Endothelial cell of umbilical vein (primary cell): ENCODE measurements around the gene C11orf65. TPM values are rescaled to one million over a fixed set of nuclear protein-coding genes. Genes with fewer than 3 reads are reported as not detected.
"Not testable (repeated sequence)": the region's sequence is repeated elsewhere in the genome, so short reads cannot be mapped to it uniquely, and the experiment has no call there.

Experiments used
- BruUV-seq: library from RNA; stranded (reverse); fragments of 400-500 nt; replicated peaks from 2 replicates; lab custom pipeline; 2021; lab: Mats Ljungman, UMichigan
- CTCF ChIA-PET: fragments of 300-600, 350-600 bp; sonication (Branson Sonifier 250); formaldehyde crosslinking; loops from one replicate; lab custom pipeline; 2021; ENCODE audit warnings: antibody characterized with exemption, inconsistent platforms; lab: Charles Lee
- POLR2A ChIA-PET: fragments of 300-600, 350-600 bp; sonication (Branson Sonifier 250); formaldehyde crosslinking; loops from one replicate; lab custom pipeline; 2021; ENCODE audit warnings: antibody characterized with exemption, inconsistent platforms; lab: Charles Lee
- DNase-seq: peaks from one replicate; pipeline ENCODE4 v3.0.0-alpha.2; 2011; ENCODE audit warnings: low read depth, low spot score
- FAIRE-seq: peaks from 2 replicates; lab custom pipeline; 2011; peaks lifted over from hg19 to GRCh38; lab: Jason Lieb, UNC
- H2AFZ ChIP-seq: 2 replicates; pipeline ENCODE4 v1.6.0; 2012; ENCODE audit warnings: low read depth, low read length, control low read depth, inconsistent platforms
- H3K27ac ChIP-seq: 2 replicates; pipeline ENCODE4 v1.5.1; 2011; ENCODE audit warnings: low read depth, mild to moderate bottlenecking, control low read depth, low read length, moderate library complexity; ENCODE audit not compliant: insufficient read depth
- H3K27me3 ChIP-seq, 2 experiments: 2 replicates each; pipeline versions ENCODE4 v1.6.0 to v1.6.1; 2011; ENCODE audit warnings: low read length in 2 of 2, mixed read lengths in 1 of 2; ENCODE audit not compliant: control insufficient read depth in 2 of 2, insufficient read depth in 2 of 2
- H3K36me3 ChIP-seq, 2 experiments: 2 replicates in 1 of 2; 3 replicates in 1 of 2; pipeline ENCODE4 v1.5.1; 2011; ENCODE audit warnings: low read length in 2 of 2, mild to moderate bottlenecking in 1 of 2, moderate library complexity in 1 of 2; ENCODE audit not compliant: control insufficient read depth in 2 of 2, insufficient read depth in 2 of 2; ENCODE audit errors: extremely low read depth in 1 of 2
- H3K4me1 ChIP-seq: 3 replicates; pipeline ENCODE4 v1.5.1; 2011; ENCODE audit warnings: mild to moderate bottlenecking, low read length; ENCODE audit not compliant: control insufficient read depth, insufficient read depth; ENCODE audit errors: extremely low read depth
- H3K4me2 ChIP-seq: 2 replicates; pipeline ENCODE4 v1.6.1; 2011; ENCODE audit warnings: low read length, control low read depth, mixed read lengths; ENCODE audit not compliant: insufficient read depth
- H3K4me3 ChIP-seq, 3 experiments: fragments of 200-600 bp in 1 of 3; sonication (generic), shearing (Covaris generic) in 1 of 3; replicated peaks in 1 of 3; 2 replicates each; pipeline ENCODE4 v1.5.1; 2011 to 2016; ENCODE audit warnings: control low read depth in 3 of 3, low read length in 3 of 3, mild to moderate bottlenecking in 2 of 3, inconsistent platforms in 1 of 3, low read depth in 1 of 3, moderate library complexity in 1 of 3; ENCODE audit not compliant: insufficient read depth in 1 of 3
- H3K79me2 ChIP-seq: 2 replicates; pipeline ENCODE4 v1.6.0; 2012; ENCODE audit warnings: low read length, inconsistent platforms; ENCODE audit not compliant: control insufficient read depth, insufficient read depth
- H3K9ac ChIP-seq: replicated peaks from 2 replicates; pipeline ENCODE3; 2011; ENCODE audit warnings: low read length, control low read depth; ENCODE audit not compliant: insufficient read depth; ENCODE audit errors: extremely low read depth
- H3K9me1 ChIP-seq: replicated peaks from 3 replicates; pipeline ENCODE4 v1.6.0; 2011; ENCODE audit warnings: mild to moderate bottlenecking, low read length; ENCODE audit not compliant: control insufficient read depth, insufficient read depth; ENCODE audit errors: extremely low read depth
- H3K9me3 ChIP-seq: replicated peaks from 2 replicates; pipeline ENCODE4 v1.5.1; 2012; ENCODE audit warnings: low read length, inconsistent platforms; ENCODE audit not compliant: control insufficient read depth, insufficient read depth
- H4K20me1 ChIP-seq: replicated peaks from 2 replicates; pipeline ENCODE3; 2011; ENCODE audit warnings: mild to moderate bottlenecking, low read length; ENCODE audit not compliant: control insufficient read depth, insufficient read depth; ENCODE audit errors: extremely low read depth
- EZH2 ChIP-seq: IDR thresholded peaks from 2 replicates; pipeline ENCODE4 v1.6.1; 2012; ENCODE audit warnings: borderline replicate concordance, low read depth, mild to moderate bottlenecking, moderate library complexity, low read length, inconsistent platforms; ENCODE audit not compliant: severe bottlenecking
- FOS ChIP-seq: IDR thresholded peaks from 2 replicates; pipeline ENCODE4 v1.6.1; 2011; ENCODE audit warnings: mild to moderate bottlenecking, low read length, moderate library complexity, borderline replicate concordance; ENCODE audit not compliant: insufficient read depth
- GATA2 ChIP-seq: IDR thresholded peaks from 2 replicates; pipeline ENCODE4 v1.7.0; 2011; ENCODE audit warnings: low read depth, mild to moderate bottlenecking, moderate library complexity, mixed read lengths, low read length; ENCODE audit not compliant: insufficient read length, insufficient read depth
- JUN ChIP-seq: IDR thresholded peaks from 2 replicates; pipeline ENCODE4 v1.6.1; 2011; ENCODE audit warnings: borderline replicate concordance, low read depth; ENCODE audit not compliant: insufficient read length, insufficient read depth
- POLR2A ChIP-seq: IDR thresholded peaks from 2 replicates; pipeline ENCODE4 v1.6.1; 2012; ENCODE audit warnings: low read depth, mild to moderate bottlenecking, control low read depth, low read length
- dilution Hi-C: fragments of 300-500 bp; cut with MboI; formaldehyde crosslinking; loops from one replicate; pipeline ENCODE4 v1.15.0; 2019; ENCODE audit warnings: low sequenced_read_pairs; ENCODE audit not compliant: extremely low pct_ligation_motif_present
- intact Hi-C: fragments of 100-400 bp; cut with micrococcal nuclease; formaldehyde crosslinking; loops from one replicate; pipeline ENCODE4 v1.10.0; 2022
- polyA plus RNA-seq, 4 experiments: library from polyadenylated mRNA; depleted of rRNA in 3 of 4; stranded (reverse) in 3 of 4; unstranded in 1 of 4; fragments of >200 nt; gene quantifications; 2 replicates each; pipeline versions ENCODE4 v1.2.1 to v1.2.3, GENCODE V29; 2011 to 2012; ENCODE audit warnings: missing spikeins in 1 of 4
- total RNA-seq: library from RNA; stranded (reverse); gene quantifications from 2 replicates; pipeline ENCODE4 v1.2.3, GENCODE V29; 2021
- TF ChIP-seq, protein P1 (sequence below): IDR thresholded peaks from 2 replicates; pipeline ENCODE4 v1.6.1; 2011; ENCODE audit not compliant: insufficient read depth, insufficient read length

C11orf65 gene
- total and polyA plus RNA-seq, 2 donors (not counting 3 experiments of a cell fraction or from before 2014, with no cell fraction given) = not detected

DNA sequence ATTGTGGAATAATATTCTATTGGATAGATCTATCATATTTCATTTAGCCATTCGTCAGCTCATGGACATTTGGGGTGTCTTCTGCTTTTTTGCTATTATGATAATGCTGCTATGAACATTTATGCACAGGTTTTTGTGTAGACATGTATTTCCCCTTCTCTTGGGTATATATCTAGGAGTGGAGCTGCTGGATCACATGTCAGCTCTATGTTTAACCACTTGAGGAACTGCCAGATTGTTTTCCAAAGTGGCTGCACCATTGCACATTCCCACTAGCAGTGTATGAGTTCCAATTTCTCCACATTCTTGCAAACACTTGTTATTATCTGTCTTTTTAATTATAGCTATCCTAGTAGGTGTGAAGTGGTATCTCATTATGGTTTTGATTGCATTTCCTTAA is 75.0 kb downstream of the C11orf65 start:
- POLR2A ChIA-PET = no interaction called here
- no peaks in the 10 kb centered on the region for H4K20me1 ChIP-seq
- no peaks in the 10 kb centered on the region for H3K27me3 ChIP-seq
- FAIRE-seq (no peak), DNase-seq (no peak)
- TF ChIP-seq, protein P1, sequence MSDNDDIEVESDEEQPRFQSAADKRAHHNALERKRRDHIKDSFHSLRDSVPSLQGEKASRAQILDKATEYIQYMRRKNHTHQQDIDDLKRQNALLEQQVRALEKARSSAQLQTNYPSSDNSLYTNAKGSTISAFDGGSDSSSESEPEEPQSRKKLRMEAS = no peak
- TF ChIP-seq GATA2 (no peak), EZH2 (no peak), JUN (no peak), POLR2A (no peak)
- no peaks in the 10 kb centered on the region for H3K4me1 ChIP-seq
- no peaks in the 10 kb centered on the region for H3K79me2 ChIP-seq
- CTCF ChIA-PET = no interaction called here
- no peak overlapping the region for H3K4me2 ChIP-seq
- H3K36me3 ChIP-seq = no peaks in the 10 kb centered on the region
- intact Hi-C loops (no loop called here), dilution Hi-C loops (no loop called here)
- no peaks in the 10 kb centered on the region for H3K9me1 ChIP-seq
- no TSS peak for BruUV-seq
- H3K4me3 ChIP-seq = no peak overlapping the region
- H3K9ac ChIP-seq = no peak overlapping the region
- no peak overlapping the region for H3K27ac ChIP-seq
- no peaks in the 10 kb centered on the region for H3K9me3 ChIP-seq
- H2AFZ ChIP-seq = no peak overlapping the region

DNA sequence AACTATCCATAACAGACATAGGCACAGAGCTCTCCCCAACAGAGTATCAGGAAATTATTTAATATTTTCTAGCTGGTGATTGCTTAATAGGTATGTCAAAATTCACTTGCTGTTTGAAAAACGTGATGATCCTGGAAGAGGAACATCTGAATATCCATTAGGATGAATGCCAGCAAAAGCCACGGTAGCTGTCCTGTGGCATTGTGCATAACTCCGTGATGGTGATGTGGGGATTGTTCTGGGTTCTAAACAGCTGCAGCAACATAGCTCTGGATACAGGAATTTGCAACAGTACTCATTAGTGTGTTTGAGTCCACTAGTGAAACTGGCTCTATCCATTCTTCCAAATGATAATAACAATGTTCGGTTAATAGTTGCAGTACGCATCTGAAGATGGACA is 78.8 kb downstream of the C11orf65 start:
- H3K4me2 ChIP-seq = no peak overlapping the region
- no peak overlapping the region for H3K9ac ChIP-seq
- no peak overlapping the region for H3K4me3 ChIP-seq
- no peaks in the 10 kb centered on the region for H4K20me1 ChIP-seq
- ChIA-PET CTCF (interaction anchor here (1.0 kb wide), 1 partner anchor 260 kb away, joined by 3 read pairs; no protein-coding TSS in a partner anchor), POLR2A (no interaction called here)
- H3K9me1 ChIP-seq = no peaks in the 10 kb centered on the region
- BruUV-seq = no TSS peak
- dilution Hi-C loops (no loop called here), intact Hi-C loops (no loop called here)
- no peak overlapping the region for H2AFZ ChIP-seq
- no peaks in the 10 kb centered on the region for H3K4me1 ChIP-seq
- H3K27ac ChIP-seq = no peak overlapping the region
- no peaks in the 10 kb centered on the region for H3K36me3 ChIP-seq
- DNase-seq (no peak), FAIRE-seq (no peak)
- H3K27me3 ChIP-seq = no peaks in the 10 kb centered on the region
- no peaks in the 10 kb centered on the region for H3K79me2 ChIP-seq
- TF ChIP-seq FOS (no peak), JUN (no peak)
- no peaks in the 10 kb centered on the region for H3K9me3 ChIP-seq

GRCh38 chr11:108373505-108373904 is 93.8 kb downstream of the C11orf65 start:
- H3K36me3 ChIP-seq, POLR2A ChIA-PET, DNase-seq, CTCF ChIA-PET, H3K9me3 ChIP-seq, H3K9ac ChIP-seq, H3K4me2 ChIP-seq, dilution Hi-C loops, H3K9me1 ChIP-seq, intact Hi-C loops, H2AFZ ChIP-seq, H3K4me3 ChIP-seq, FAIRE-seq, H3K4me1 ChIP-seq, H3K27ac ChIP-seq, H3K27me3 ChIP-seq, BruUV-seq, H4K20me1 ChIP-seq, H3K79me2 ChIP-seq: not testable (repeated sequence)
